Germinal center (tissue), 1 donor: ENCODE data around the gene BRCA1.
"Not testable (repeated sequence)": the region's sequence is repeated elsewhere in the genome, so short reads cannot be mapped to it uniquely, and the experiment has no call there.

Source experiments
- DNase-seq: peaks from one replicate; pipeline ENCODE4 v3.0.0; 2012; ENCODE audit warnings: mixed read lengths, low spot score

The BRCA1 gene

DNA sequence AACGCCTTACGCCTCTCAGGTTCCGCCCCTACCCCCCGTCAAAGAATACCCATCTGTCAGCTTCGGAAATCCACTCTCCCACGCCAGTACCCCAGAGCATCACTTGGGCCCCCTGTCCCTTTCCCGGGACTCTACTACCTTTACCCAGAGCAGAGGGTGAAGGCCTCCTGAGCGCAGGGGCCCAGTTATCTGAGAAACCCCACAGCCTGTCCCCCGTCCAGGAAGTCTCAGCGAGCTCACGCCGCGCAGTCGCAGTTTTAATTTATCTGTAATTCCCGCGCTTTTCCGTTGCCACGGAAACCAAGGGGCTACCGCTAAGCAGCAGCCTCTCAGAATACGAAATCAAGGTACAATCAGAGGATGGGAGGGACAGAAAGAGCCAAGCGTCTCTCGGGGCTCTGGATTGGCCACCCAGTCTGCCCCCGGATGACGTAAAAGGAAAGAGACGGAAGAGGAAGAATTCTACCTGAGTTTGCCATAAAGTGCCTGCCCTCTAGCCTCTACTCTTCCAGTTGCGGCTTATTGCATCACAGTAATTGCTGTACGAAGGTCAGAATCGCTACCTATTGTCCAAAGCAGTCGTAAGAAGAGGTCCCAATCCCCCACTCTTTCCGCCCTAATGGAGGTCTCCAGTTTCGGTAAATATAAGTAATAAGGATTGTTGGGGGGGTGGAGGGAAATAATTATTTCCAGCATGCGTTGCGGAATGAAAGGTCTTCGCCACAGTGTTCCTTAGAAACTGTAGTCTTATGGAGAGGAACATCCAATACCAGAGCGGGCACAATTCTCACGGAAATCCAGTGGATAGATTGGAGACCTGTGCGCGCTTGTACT is at the start of gene BRCA1:
TSS of gene BRCA1 (minus strand) at position 232 of the 834 bp plus-strand sequence. CDS start 1,268 bp downstream, outside the sequence.
- DNase-seq, result peak; percentile 98

GRCh38 chr17:43171586-43172487 is 46.7 kb upstream of the BRCA1 start:
- DNase-seq, result peak; percentile 9

DNA sequence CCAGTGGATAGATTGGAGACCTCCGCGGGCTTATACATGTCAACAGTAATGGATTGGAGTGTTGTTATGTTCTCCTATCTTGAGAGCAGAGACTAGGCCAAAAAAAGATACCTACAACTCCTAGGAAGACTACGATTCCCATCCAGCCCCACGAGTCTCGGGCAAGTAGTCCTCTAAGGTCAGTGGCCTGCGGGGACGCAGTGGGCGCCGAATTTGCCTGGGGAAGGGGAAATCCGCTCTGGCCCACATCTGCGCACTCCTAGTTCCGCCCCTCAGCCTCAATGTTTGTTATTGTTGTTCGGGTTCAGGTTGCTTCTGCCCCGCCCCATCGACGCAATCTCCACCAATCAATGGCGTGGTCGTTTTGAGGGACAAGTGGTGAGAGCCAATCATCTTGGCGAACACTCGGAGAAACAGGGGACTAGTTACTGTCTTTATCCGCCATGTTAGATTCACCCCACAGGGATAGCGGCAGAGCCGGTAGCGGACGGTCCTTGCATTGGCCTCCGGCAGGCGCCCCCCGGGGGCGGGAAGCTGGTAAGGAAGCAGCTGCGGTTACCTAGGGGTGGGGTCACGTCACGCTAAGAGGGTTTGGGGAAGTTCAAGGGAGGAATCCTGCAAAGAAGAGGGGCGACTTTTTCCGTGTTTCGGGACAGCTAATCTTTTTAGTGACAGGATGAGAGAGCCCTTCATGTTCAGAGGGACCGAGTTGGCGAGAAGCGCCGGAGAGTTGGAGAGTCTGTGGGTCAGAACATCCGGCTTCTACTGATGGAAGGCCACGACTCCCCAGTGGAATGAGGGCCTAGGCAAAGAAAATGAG is 45.8 kb upstream of the BRCA1 start, which contains the start of gene NBR1:
TSS of gene NBR1 (plus strand) at position 449 of the 820 bp plus-strand sequence. CDS start 4,586 bp downstream, outside the sequence.
- DNase-seq, result peak; percentile 99

- DNase-seq, result peak; percentile 95
These were observed 45.1 kb upstream of the BRCA1 start for GRCh38 chr17:43170140-43170765.

DNA sequence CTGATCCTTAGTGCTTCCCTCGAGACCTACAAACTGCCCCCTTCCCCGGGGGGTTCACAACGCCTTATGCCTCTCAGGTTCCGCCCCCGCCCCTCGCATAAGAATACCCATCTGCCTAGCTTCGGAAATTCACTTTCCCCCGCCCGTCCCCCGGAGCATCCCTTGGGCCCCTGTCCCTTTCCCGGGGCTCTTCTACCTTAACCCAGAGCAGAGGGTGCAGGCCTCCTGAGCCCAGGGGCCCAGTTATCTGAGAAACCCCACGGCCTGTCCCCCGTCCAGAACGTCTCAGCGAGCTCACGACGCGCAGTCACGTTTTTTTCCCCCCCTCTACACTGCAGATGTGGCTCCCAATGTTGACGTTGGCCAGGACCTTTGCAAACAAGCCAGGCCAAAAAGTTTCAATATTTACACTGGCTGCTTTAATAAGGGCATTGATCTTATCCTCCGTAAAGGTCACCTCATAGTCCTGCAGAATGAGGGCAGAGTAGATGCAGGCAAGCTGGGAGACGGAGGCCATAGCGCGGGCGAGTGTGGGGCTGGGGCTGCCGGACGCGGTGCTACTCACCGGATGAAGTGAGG is 44.5 kb upstream of the BRCA1 start:
- DNase-seq, result peak; percentile 27

GRCh38 chr17:43165971-43166370 is 40.8 kb upstream of the BRCA1 start:
- DNase-seq, result not testable (repeated sequence)

GRCh38 chr17:43159957-43160356 is 34.8 kb upstream of the BRCA1 start:
- DNase-seq, result not testable (repeated sequence)

GRCh38 chr17:43159232-43159631 is 34.1 kb upstream of the BRCA1 start:
- not testable (repeated sequence) for DNase-seq

GRCh38 chr17:43155666-43156065 is 30.5 kb upstream of the BRCA1 start:
- no peak for DNase-seq

- not testable (repeated sequence) for DNase-seq
These were observed 28.2 kb upstream of the BRCA1 start for GRCh38 chr17:43153197-43153835.

GRCh38 chr17:43151880-43152456 is 26.8 kb upstream of the BRCA1 start:
- DNase-seq, result no peak

- no peak for DNase-seq
These were observed 21.5 kb upstream of the BRCA1 start for GRCh38 chr17:43146649-43147048.

- no peak for DNase-seq
These were observed 18.0 kb upstream of the BRCA1 start for GRCh38 chr17:43143201-43143600.

GRCh38 chr17:43142153-43142552 is 17.0 kb upstream of the BRCA1 start:
- no peak for DNase-seq

GRCh38 chr17:43140396-43141332 is 15.5 kb upstream of the BRCA1 start:
- DNase-seq, result no peak

GRCh38 chr17:43138531-43138930 is 13.4 kb upstream of the BRCA1 start:
- not testable (repeated sequence) for DNase-seq

GRCh38 chr17:43136574-43136973 is 11.4 kb upstream of the BRCA1 start:
- not testable (repeated sequence) for DNase-seq

DNA sequence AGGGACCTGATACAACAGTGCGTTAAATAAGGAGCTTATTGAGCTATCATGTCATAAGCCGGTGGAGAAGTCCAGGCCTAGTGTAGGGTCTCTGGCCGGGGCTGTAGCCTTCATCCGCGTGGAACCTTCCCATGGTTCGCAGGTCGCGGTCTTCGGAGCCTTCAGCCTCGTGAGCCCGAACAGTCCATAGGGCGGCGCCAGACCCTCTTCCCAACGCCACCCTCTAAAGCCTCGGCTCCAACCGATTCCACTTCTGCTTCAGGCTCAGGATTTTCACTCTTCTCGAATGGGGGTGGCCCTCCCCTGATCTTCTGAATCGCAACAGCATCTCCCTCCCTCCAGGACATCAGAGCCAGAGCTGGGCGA is 10.3 kb upstream of the BRCA1 start:
- no peak for DNase-seq
